ENCODE results near the gene IP6K1.
A peak's percentile ranks its signal among the peaks of the same experiment; 100 is the strongest.
"Not testable (repeated sequence)": the region's sequence is repeated elsewhere in the genome, so short reads cannot be mapped to it uniquely, and the experiment has no call there.

IP6K1 gene

GRCh38 chr3:49761661-49762060 lies 24.7 kb downstream of the IP6K1 start:
- DNase-seq: no peak

- DNase-seq: no peak
These were observed 27.1 kb downstream of the IP6K1 start for GRCh38 chr3:49759226-49759625.

- no peak for DNase-seq
These were observed 29.1 kb downstream of the IP6K1 start for GRCh38 chr3:49757197-49757596.

GRCh38 chr3:49756036-49756435 lies 30.3 kb downstream of the IP6K1 start:
- DNase-seq: no peak

- no peak for DNase-seq
These were observed 31.8 kb downstream of the IP6K1 start for GRCh38 chr3:49754536-49754935.

GRCh38 chr3:49751501-49751900 lies 34.8 kb downstream of the IP6K1 start:
- DNase-seq: no peak

GRCh38 chr3:49750056-49750455 lies 36.3 kb downstream of the IP6K1 start:
- no peak for DNase-seq

- not testable (repeated sequence) for DNase-seq
These were observed 37.5 kb downstream of the IP6K1 start for GRCh38 chr3:49748874-49749273.

GRCh38 chr3:49747792-49748480 lies 38.4 kb downstream of the IP6K1 start:
- no peak for DNase-seq

GRCh38 chr3:49745986-49746385 lies 40.4 kb downstream of the IP6K1 start:
- DNase-seq: no peak

GRCh38 chr3:49740427-49740826 lies 45.9 kb downstream of the IP6K1 start:
- no peak for DNase-seq

GRCh38 chr3:49738067-49738713 lies 48.2 kb downstream of the IP6K1 start:
- no peak for DNase-seq

- no peak for DNase-seq
These were observed 51.6 kb downstream of the IP6K1 start for GRCh38 chr3:49734752-49735151.

GRCh38 chr3:49733551-49733950 lies 52.8 kb downstream of the IP6K1 start:
- DNase-seq: no peak

- DNase-seq: no peak
These were observed 53.7 kb downstream of the IP6K1 start for GRCh38 chr3:49732597-49732996.

- DNase-seq: no peak
These were observed 56.3 kb downstream of the IP6K1 start for GRCh38 chr3:49729966-49730609.

GRCh38 chr3:49727924-49728361 lies 58.4 kb downstream of the IP6K1 start:
- DNase-seq: peak; percentile 40

GRCh38 chr3:49727154-49727923 lies 59.0 kb downstream of the IP6K1 start:
- no peak for DNase-seq

GRCh38 chr3:49725906-49726681 lies 60.2 kb downstream of the IP6K1 start:
- peak; percentile 37 for DNase-seq

GRCh38 chr3:49724586-49724985 lies 61.8 kb downstream of the IP6K1 start:
- DNase-seq: no peak

- peak; percentile 98 for DNase-seq
These were observed 62.5 kb downstream of the IP6K1 start, which contains the start of gene GMPPB for GRCh38 chr3:49723628-49724551. TSS of gene GMPPB (minus strand) at chr3:49723951. CDS start at chr3:49723726, 225 bp downstream.

All from right forelimb (tissue), 1 donor.